NCI-H2171 treated with DMSO at 0.1 percent for 48 hours (cell line): ENCODE data around the gene METAP2.

ENCODE experiments used
- DNase-seq: peaks from one replicate; lab custom pipeline; 2025; lab: John Stamatoyannopoulos, UW

The METAP2 gene

DNA sequence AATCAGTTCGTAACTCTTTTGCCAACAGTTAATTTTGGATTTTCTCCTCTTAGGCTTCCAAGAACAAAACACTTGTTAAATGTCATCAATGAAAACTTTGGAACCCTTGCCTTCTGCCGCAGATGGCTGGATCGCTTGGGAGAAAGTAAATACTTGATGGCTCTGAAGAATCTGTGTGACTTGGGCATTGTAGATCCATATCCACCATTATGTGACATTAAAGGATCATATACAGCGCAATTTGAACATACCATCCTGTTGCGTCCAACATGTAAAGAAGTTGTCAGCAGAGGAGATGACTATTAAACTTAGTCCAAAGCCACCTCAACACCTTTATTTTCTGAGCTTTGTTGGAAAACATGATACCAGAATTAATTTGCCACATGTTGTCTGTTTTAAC is 39.6 kb downstream of the METAP2 start:
- no peak for DNase-seq

DNA sequence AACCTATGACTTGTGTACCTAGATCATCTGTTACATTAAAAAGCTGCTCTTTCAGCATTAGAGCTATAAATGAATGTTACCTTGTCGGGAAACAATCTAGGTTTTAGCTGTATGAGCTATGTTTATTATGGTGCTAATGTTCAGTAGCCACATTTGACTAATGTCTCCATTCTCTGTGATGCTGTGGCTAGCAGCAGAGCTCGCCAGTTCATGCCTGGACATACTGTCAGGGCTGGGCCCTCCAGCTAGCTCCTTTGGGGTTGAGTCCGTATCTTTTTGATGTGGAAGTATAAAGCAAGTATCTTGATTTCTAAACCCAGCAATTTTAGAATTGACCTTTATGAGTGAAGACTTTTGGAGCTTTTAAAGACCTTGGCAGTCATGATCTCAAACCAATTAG is 41.2 kb downstream of the METAP2 start:
- no peak for DNase-seq

DNA sequence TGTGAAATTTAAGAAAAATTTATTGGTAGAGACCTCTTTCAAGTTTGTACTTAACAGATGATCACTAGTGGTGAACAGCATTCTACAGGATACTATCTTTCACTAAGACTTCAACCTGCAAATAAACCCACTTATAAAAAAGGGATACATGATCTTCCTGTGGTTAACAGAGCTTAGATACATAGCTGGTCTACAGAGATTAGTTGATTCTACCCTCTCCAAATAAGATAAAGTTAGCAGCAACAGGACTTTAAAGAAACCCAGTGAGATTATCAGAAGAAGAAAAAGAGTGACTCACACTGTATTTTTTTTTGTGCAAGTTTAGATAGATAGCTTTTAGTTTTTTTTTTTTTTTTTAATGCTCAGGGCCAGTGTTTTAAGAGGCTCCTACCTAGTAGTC is 42.8 kb downstream of the METAP2 start:
- DNase-seq = no peak

DNA sequence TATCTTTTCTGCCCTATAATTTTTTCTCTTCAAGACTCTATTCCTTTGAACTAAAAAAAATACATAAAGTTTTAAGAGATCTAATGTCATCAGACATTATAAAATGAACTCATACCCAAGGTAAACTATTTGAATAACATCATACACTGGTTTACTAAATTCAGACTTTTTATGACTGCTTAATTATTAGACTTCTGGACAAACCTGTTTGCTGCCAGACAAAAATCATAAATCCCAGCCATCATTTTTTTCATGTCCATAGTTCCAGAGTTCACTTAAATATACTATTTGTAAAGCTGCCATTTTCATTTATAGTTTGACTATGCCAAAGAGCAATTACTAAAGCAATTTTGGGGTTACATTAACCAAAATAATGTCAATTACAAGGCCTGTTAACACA is 43.3 kb downstream of the METAP2 start:
- DNase-seq = no peak

DNA sequence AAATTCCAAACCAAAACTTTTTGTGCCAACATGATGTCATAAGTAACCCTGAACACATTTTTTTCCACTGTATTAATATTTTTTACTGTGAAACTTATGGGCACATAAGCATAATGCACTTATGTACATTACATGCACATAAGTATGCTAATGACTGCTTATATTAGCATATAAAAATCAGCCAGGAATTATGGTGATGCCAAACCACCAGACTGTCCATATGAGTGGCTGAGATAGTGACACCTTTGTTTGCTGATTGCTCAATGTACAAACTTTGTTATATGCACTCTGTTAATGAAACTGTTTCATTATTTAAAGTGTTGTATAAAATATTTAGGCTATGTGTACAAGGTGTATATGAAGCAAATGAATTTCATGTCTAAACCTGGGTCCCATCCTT is 45.0 kb downstream of the METAP2 start:
- no peak for DNase-seq

DNA sequence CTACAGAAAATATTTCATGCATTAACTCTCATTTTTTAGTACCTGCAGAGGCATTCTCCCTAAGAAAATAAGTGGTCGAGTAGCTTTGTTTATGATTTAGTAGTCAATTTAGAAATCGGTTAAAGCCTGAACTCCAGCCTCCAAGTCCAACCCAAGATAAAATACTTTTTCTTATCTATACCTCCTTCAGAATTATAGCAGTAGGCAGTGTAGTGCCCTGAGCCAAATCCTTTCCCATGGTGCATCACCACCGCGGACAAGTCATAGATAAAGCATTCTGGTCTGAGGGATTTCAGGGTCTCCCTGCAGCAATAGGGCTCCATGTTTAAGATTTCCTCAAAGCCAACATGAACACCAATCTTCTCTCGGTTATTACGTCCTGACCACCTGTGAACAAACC is 46.9 kb downstream of the METAP2 start:
- no peak for DNase-seq

DNA sequence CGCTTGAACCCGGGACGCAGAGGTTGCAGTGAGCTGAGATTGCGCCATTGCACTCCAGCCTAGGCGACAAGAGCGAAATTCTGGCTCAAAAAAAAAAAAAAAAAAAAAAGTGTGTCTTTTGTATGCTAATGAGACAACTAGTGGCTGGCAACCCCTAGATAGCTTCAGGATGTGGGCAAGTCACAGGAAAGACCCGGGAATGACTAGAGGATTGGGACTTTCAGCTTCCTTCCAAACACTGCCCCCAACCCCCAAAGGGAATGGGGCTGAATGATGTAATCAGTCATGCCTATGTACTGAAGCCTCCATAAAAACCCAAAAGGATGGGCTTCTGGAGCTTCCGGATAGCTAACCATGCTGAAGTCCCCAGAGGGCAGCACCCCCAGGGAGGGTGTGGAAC is 48.7 kb downstream of the METAP2 start:
- DNase-seq = no peak

DNA sequence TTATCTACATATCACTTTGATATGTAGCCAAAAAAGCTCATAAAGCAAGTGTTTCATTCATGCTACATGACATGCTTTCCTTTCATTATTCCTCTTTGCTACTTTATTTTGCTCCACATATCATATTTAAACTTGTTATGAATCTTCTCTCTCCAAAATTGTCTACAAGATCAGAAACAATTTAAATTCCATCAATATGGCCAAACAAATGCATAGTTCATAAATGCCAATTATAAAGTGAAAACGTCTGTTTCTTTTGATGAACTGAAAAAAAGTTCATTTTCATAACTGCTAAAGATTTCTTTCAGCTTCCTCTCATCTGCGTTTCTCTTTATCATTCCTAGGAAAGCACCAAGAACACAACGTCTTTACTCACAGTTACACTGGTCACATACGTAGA is 54.5 kb downstream of the METAP2 start:
- DNase-seq = no peak

DNA sequence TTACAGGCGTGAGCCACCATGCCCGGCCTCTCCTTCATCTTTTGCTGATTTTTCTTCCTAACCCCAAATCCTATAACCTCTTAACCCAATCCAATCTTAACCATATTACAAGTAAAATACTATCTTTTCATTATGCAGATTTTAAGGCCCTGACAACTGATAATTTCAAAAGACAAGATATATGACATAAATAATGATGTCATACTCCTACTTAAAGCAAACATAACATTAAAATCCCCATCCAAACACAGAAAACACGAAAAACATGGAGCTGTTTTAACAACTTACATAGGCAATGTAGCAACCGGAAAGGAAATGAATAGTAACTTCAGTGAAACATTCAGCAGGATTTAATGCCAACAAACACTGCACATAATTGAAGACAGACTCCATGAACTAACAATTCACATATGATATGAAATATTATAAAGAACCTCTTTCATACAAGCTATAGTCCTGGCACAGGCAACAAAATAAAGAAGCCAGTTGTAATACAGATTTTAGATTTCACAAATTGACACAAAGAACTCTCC is 55.8 kb downstream of the METAP2 start:
- DNase-seq = no peak

DNA sequence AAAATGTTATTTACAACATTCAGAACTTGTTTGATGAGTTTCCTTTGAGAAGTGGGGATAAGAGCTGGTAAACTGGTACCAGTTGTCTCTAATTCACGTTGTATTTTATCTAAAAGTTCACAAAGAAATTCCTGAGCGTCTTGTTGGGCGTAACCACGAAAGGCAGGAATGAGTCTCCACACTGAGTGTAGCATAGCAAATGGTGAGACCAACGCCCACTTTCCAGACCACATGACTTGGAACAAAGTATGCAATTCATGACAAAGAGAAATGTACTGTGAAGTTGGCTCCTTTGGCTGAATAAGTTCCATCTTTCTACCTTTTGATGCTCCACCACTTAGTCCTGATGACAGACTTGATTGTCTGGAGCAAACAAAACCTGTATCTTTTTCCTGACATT is 58.9 kb downstream of the METAP2 start:
- no peak for DNase-seq

DNA sequence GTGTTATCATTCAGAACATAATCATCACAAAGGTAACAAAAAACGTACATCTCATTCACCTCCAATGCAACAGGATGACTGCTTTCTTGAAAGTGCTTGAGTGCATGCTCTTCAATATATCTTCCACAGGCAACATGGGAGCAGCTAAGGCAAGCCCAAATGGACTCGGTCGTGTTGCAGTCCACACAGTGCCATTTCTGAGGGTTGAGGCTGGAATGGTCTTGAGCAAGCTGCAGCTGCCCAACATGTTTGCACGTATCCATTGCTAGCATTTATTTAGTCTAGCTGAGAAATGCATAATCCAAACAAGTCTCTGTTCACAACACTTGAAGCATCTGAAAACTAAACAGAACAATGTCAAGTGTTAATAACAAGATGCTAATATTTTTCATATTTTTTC is 60.0 kb downstream of the METAP2 start:
- no peak for DNase-seq

DNA sequence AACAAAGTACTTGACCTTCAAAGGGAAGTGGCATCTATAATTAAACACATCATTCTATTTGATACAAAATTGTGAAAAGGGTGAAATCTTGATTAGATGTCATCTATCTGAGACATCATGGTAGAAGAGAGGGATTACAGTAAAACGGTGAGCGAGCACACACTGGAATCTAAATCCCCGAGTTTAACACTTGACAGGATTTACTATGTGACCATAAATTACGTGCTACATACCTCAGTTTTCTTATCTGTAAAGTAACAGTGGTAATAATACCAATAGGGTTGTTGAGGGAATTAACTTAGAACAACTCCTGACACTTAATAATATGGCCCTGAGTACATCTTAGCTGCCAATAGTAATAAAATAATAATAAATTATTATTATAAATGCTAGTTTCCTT is 64.1 kb downstream of the METAP2 start:
- DNase-seq = no peak

DNA sequence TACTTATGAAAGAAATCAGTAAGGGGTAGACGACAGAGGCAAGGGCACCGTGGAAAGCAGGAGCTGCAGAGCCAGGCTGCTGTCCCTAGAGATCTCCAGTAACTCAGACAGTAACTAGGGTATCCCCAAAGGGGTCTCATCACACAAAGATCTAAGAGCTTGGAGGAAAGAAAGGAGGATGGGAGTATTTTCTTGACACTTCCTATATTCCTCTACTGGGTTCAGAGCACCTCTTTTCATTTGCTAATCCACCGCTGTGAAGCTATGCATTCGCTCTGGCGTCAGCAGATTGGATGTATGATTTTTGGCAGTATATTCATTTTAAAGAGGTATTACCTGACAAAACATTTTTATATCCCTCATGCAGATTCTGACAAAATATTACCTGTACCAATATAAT is 64.7 kb downstream of the METAP2 start:
- no peak for DNase-seq

DNA sequence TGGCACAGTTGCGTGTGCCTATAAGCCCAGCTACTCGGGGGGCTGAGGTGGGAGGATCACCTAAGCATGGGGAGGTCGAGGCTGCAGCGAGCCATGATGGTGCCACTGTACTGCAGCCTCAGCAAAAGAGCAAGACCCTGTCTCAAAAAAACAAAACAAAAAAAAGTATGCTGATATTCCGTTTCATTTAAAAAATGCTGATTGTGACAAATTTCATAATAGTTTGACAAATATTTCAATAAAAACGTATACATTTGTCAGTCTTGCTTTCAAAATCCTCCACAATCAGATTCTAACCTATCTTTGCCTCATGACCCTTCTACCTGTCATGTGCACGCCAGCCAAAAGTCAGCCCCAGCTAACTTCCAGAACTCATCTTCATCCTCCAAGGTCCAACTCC is 67.5 kb downstream of the METAP2 start:
- DNase-seq = no peak

DNA sequence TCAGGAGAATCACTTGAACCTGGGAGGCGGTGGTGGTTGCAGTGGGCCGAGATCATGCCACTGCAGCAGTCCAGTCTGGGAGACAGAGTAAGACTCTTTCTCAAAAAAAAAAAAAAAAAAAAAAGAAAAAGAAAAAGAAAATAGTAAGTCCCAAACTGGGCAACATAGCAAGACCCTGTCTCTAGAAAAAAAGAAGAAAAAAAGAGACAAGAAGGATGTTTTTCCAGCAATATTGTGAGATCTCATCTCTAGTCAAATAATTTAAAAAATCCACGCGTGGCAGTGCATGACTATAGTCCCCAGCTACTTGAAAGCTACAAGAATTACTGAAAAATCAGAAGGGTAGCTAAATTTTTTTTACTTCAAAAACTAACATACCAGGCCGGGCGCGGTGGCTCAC is 69.4 kb downstream of the METAP2 start:
- no peak for DNase-seq

DNA sequence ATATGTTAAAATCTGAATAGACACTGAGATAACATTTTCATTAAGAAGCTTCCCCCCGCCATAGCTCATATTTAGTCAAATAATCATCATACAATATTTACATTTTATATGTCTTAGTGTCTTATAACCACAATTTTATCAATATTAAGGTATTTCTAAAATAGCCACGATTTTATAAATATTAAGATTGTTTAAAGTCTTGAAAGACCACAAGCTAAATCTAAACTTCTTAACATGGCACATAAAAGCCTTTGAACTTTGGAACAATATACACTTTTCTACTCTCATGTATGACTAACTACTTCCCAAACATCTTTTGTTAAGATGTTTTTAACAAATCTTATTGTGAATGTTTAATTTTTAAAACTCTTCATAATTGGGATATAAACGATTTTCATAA is 70.8 kb downstream of the METAP2 start:
- no peak for DNase-seq

DNA sequence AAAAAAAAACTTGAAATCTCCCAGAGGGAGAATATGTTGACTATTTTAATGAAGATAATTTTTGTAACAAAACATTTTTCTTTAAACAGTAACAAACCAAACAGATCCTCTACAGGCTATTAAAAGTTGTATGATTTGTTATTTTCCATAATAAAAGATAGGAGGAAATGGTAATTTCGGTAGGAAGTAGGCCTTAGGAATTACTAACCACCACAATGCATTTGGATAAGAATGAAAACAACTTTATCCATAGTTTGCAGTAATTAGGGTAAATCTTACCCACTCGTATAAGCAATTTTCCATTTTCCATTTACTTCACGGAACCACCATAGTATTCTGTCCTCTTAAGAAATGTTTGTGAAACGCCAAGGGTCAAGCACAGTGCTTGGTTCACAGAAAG is 71.4 kb downstream of the METAP2 start:
- no peak for DNase-seq

DNA sequence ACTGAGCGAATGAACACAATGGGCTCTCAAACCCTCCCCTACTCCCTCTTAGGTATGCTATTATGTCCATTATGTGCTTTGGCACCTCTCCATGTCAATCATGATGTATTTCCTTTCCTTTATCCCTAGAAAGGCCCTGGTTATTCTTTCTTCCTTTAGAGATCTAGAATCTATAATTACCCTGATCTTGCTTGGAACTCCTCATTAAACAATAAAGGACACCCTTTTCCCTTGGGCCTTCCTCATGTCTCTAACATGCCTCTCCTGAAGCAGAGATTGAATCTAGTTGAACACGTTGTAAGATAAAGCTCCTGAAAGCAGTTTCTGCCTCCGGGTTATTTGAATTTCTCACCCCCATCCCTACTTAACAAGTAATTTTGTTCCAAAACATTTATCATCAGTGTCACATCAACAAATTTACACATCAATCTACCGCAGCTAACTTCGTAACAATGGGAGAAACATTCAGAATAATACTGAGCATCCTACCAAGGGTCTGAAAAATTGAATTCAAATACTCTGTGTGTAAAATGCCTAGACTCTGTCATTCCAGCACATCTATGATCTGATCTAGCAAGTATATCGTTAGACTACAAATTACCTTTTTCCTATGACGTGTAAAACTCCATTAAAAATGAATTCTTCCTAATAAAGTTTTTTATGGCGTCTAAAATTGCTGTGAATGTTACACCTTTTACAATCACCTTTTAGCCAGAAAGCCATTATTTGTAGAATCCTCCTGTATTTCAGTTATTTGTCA is 72.0 kb downstream of the METAP2 start:
- no peak for DNase-seq

DNA sequence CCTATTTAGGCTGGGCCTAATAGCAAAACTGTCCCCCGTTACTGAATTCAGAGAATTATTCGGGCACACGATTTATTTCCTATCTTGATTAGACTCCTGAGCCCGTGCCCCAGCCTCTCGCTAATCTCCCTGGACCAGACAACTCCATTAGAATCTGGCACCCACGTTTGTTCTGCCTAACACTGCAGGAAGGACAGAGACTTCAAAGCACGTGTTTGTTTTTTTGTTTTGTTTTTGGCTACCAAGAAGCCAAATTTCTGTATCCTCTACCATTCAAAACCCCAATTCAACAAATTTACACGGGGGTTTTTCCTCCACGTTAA is 72.5 kb downstream of the METAP2 start:
- no peak for DNase-seq

DNA sequence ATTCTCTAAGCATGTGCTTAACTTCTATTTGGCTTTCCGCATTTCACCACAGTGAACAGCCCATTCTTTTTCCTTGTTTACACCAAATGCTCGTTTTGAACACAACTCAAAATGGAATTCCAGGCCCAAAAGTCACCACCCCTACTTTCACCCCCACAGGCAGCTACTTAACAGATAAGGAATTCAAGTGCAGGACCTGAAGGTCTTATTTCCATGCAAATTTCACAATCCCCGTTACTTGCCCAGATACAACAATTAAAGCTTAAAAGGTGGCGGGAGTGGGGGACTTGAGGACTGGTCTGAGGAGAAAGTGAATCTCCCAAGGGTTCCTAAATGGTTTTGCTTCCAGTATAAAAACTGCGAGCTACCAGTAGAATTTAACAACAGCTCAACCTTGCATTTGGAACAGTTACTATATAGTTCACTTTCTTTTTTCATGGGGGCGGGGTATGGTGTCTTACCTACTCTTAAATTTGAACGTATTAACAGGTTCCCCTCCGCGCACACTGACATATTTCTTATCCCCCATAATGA is 73.6 kb downstream of the METAP2 start:
- DNase-seq = no peak

DNA sequence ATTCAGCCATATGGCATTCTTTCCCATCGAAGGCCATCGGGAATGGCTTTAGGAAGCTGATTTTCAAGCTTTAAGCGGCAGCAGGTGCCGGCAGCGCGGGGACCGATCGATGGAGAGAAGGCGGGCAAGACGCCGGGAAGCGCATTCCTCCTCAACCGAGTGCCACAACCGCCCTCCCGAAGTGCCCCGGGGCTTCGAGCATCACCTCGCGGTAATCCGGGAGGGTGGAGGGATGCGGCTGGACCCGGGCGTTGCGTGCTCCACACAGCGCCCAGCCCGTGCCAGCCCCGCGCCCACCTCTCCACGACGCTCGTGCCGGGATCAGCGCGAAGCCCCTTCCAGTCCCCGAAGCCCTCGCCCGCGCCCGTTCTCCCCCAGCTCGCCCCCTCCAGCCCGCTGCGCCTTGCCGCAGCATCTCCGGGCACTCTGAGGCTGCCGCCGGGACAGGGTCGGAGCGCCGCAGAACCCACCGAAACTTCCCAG is 74.1 kb downstream of the METAP2 start:
- DNase-seq = peak; percentile 52

DNA sequence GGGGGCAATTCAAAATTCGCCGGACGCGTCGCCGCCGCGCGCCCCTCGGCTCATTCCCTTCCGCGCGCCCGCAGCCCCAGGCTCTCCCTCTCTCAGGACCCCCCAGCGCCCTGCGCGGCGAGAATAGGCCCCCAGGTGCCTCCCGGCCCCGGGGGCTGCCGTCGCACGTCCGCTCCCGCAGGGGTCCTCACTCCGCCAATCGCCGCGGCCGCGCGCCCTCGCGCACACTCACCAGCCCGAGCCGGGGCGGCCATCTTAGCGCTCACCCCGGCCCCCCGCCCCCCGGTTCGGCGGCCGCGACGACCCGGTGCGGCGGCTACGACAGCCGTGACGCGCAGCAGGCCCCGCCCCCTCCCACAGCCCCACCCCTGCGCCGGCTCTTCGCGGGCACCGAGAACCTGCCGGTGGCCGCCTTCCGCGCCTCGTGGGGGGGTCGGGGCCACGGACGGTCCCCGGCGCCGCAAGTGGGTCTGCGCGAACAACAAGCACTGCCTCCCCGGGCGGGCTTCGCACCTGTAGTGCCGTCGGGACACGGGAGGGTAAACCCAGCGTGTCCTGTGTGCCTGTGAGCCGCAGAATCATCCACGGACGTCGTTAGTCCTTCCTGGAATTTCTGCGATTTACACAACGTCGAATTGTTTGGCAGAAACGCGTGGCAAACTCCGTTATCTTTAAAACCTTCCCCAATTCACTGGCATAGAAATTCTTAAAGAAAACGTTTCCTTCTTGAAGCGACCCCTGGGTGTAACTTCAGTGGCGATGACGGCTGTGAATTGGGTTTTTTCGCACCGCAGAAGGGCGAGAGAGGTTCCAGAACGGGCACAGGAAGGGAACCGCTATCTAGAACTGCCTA is 74.8 kb downstream of the METAP2 start:
- DNase-seq = peak; percentile 62
